Fibroblast of lung (primary cell): ENCODE results near the gene FBXL13. TPM values are rescaled to one million over a fixed set of nuclear protein-coding genes. Genes with fewer than 3 reads are reported as not detected.

ENCODE experiments used
- DNase-seq, 2 donors: peaks; one replicate each; pipeline versions ENCODE4 v3.0.0 to v3.0.0-alpha.2; 2010; ENCODE audit warnings: low read depth in 2 of 2
- H2AFZ ChIP-seq: 2 replicates; pipeline ENCODE4 v1.5.1; 2012; ENCODE audit warnings: low read length, control low read depth, inconsistent platforms
- H3K27ac ChIP-seq: 2 replicates; pipeline ENCODE4 v1.5.1; 2011; ENCODE audit warnings: low read length, control low read depth; ENCODE audit not compliant: insufficient read depth
- H3K27me3 ChIP-seq: 2 replicates; pipeline ENCODE4 v1.5.1; 2011; ENCODE audit warnings: mild to moderate bottlenecking, low read length; ENCODE audit not compliant: control insufficient read depth, insufficient read depth
- H3K36me3 ChIP-seq: 2 replicates; pipeline ENCODE4 v1.5.1; 2011; ENCODE audit warnings: low read length; ENCODE audit not compliant: control insufficient read depth, insufficient read depth
- H3K4me1 ChIP-seq: 2 replicates; pipeline ENCODE4 v1.5.1; 2011; ENCODE audit warnings: low read length; ENCODE audit not compliant: control insufficient read depth, insufficient read depth; ENCODE audit errors: extremely low read depth
- H3K4me2 ChIP-seq: 2 replicates; pipeline ENCODE4 v1.5.1; 2011; ENCODE audit warnings: low read length, control low read depth; ENCODE audit not compliant: insufficient read depth; ENCODE audit errors: extremely low read depth
- H3K4me3 ChIP-seq, 4 experiments: fragments of 200-600 bp in 1 of 4; sonication (generic) in 1 of 4; replicated peaks in 1 of 4; 2 replicates each; pipeline ENCODE4 v1.5.1; 2011 to 2016; ENCODE audit warnings: low read length in 4 of 4, low read depth in 3 of 4, mild to moderate bottlenecking in 3 of 4, control low read depth in 2 of 4, inconsistent platforms in 1 of 4, mixed read lengths in 1 of 4; ENCODE audit not compliant: insufficient read depth in 1 of 4; ENCODE audit errors: control extremely low read depth in 1 of 4
- H3K79me2 ChIP-seq: 2 replicates; pipeline ENCODE4 v1.5.1; 2012; ENCODE audit warnings: mild to moderate bottlenecking, low read length, inconsistent platforms; ENCODE audit not compliant: control insufficient read depth, insufficient read depth
- H3K9ac ChIP-seq: 2 replicates; pipeline ENCODE4 v1.5.1; 2011; ENCODE audit warnings: mild to moderate bottlenecking, low read length, control low read depth; ENCODE audit not compliant: insufficient read depth
- H3K9me3 ChIP-seq: 2 replicates; pipeline ENCODE4 v1.5.1; 2012; ENCODE audit warnings: low read depth, low read length; ENCODE audit not compliant: control insufficient read depth, insufficient read depth
- H4K20me1 ChIP-seq: 2 replicates; pipeline ENCODE4 v1.5.1; 2011; ENCODE audit warnings: low read length; ENCODE audit not compliant: control insufficient read depth, insufficient read depth; ENCODE audit errors: extremely low read depth
- CTCF ChIP-seq, 2 donors: IDR thresholded peaks in 1 of 2; conservative IDR thresholded peaks in 1 of 2; 1 replicate in 1 of 2; 2 replicates in 1 of 2; pipeline ENCODE4 v1.5.1; 2011 to 2012; ENCODE audit warnings: low read length in 2 of 2, control low read depth in 1 of 2, inconsistent platforms in 1 of 2, low read depth in 1 of 2, mild to moderate bottlenecking in 1 of 2
- EZH2 ChIP-seq: IDR thresholded peaks from 2 replicates; pipeline ENCODE4 v1.5.1; 2012; ENCODE audit warnings: low read length, control low read depth, mild to moderate bottlenecking; ENCODE audit errors: missing control alignments
- polyA plus RNA-seq, 2 donors: library from polyadenylated mRNA; depleted of rRNA in 1 of 2; stranded (reverse) in 1 of 2; unstranded in 1 of 2; fragments of >200 nt; gene quantifications; 2 replicates each; pipeline ENCODE4 v1.2.1, GENCODE V29; 2011 to 2012; ENCODE audit warnings: missing spikeins in 1 of 2
- total RNA-seq: library from RNA; depleted of rRNA; stranded (reverse); fragments of >200 nt; gene quantifications from 2 replicates; pipeline ENCODE4 v1.2.1, GENCODE V29; 2014

Gene FBXL13
- total and polyA plus RNA-seq, 2 donors (not counting 1 experiment from before 2014, with no cell fraction given) = 0.41 to 0.66 TPM

GRCh38 chr7:102859799-102860125, 214.8 kb downstream of the FBXL13 start:
- H3K27ac ChIP-seq = no peak overlapping the region
- TF ChIP-seq EZH2 (no peak), CTCF (conservative IDR thresholded peaks at IDR 0.05 in 1 of 2, IDR thresholded peaks at IDR 0.05 in 1 of 2; ENCODE audit: low read depth in 1 of 2, low read length in 2 of 2) (no peak)

GRCh38 chr7:102859084-102859798, 215.4 kb downstream of the FBXL13 start:
- Histone ChIP-seq H3K4me2 (no peak overlapping the region), H2AFZ (peak overlapping the region; percentile 33), H3K4me1 (peaks cover 10% of the 10 kb centered on the region), H3K27ac (peak overlapping the region; percentile 24), H3K4me3 (no peak overlapping the region), H3K79me2 (no peaks in the 10 kb centered on the region), H3K9ac (no peak overlapping the region), H3K36me3 (no peaks in the 10 kb centered on the region), H3K27me3 (no peaks in the 10 kb centered on the region), H4K20me1 (no peaks in the 10 kb centered on the region), H3K9me3 (no peaks in the 10 kb centered on the region)
- TF ChIP-seq CTCF (conservative IDR thresholded peaks at IDR 0.05 in 1 of 2, IDR thresholded peaks at IDR 0.05 in 1 of 2; ENCODE audit: low read depth in 1 of 2, low read length in 2 of 2) (no peak), EZH2 (no peak)
- peak in 1 of 2 donors; percentile 51 for DNase-seq

More at GRCh38 chr7:102859799-102860125, 214.8 kb downstream of the FBXL13 start:
- Histone ChIP-seq H2AFZ (no peak overlapping the region), H4K20me1 (no peaks in the 10 kb centered on the region), H3K4me3 (no peak overlapping the region), H3K9ac (no peak overlapping the region), H3K4me1 (peaks cover 10% of the 10 kb centered on the region), H3K27me3 (no peaks in the 10 kb centered on the region), H3K79me2 (no peaks in the 10 kb centered on the region), H3K36me3 (no peaks in the 10 kb centered on the region), H3K4me2 (peak overlapping the region; percentile 2), H3K9me3 (no peaks in the 10 kb centered on the region)
- no peak for DNase-seq

GRCh38 chr7:102856036-102856435, 218.6 kb downstream of the FBXL13 start:
- no peak overlapping the region for H3K27ac ChIP-seq
- H3K27me3 ChIP-seq = no peaks in the 10 kb centered on the region
- H2AFZ ChIP-seq = no peak overlapping the region
- H3K79me2 ChIP-seq = no peaks in the 10 kb centered on the region
- no peaks in the 10 kb centered on the region for H4K20me1 ChIP-seq
- no peak for DNase-seq
- TF ChIP-seq EZH2 (no peak), CTCF (conservative IDR thresholded peaks at IDR 0.05 in 1 of 2, IDR thresholded peaks at IDR 0.05 in 1 of 2; ENCODE audit: low read depth in 1 of 2, low read length in 2 of 2) (no peak)
- no peak overlapping the region for H3K9ac ChIP-seq
- H3K9me3 ChIP-seq = no peaks in the 10 kb centered on the region
- H3K36me3 ChIP-seq = no peaks in the 10 kb centered on the region
- no peak overlapping the region for H3K4me3 ChIP-seq
- no peak overlapping the region for H3K4me2 ChIP-seq
- H3K4me1 ChIP-seq = peaks cover 10% of the 10 kb centered on the region
